Measurements from ENCODE around the gene SEMA3C.

DNA sequence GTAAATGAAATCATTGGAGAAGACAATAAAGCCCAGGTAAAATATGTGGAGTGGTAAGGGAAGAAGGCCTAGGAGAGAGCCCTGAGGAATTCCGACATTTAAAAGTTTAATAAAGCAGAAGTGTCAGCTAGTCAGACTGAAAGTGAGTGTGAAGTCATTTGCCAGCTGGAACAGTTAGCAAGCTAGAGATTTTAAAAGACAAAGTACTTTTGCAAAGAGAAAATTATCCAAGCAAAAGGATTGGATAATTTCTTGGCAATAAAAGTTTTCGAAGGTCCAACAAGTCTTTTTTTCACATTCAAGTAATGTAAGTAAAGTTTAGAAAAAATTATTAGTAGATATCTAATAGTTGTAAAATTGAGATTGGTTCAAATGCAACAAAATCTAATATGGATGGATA lies 27.1 kb upstream of the SEMA3C start:
- TF ChIP-seq, protein P1, sequence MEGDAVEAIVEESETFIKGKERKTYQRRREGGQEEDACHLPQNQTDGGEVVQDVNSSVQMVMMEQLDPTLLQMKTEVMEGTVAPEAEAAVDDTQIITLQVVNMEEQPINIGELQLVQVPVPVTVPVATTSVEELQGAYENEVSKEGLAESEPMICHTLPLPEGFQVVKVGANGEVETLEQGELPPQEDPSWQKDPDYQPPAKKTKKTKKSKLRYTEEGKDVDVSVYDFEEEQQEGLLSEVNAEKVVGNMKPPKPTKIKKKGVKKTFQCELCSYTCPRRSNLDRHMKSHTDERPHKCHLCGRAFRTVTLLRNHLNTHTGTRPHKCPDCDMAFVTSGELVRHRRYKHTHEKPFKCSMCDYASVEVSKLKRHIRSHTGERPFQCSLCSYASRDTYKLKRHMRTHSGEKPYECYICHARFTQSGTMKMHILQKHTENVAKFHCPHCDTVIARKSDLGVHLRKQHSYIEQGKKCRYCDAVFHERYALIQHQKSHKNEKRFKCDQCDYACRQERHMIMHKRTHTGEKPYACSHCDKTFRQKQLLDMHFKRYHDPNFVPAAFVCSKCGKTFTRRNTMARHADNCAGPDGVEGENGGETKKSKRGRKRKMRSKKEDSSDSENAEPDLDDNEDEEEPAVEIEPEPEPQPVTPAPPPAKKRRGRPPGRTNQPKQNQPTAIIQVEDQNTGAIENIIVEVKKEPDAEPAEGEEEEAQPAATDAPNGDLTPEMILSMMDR (IDR thresholded peaks at IDR 0.05): no peak
- TF ChIP-seq POLR2A (IDR thresholded peaks at IDR 0.05): no peak
